ENCODE measurements around the gene PIH1D2. TPM values are rescaled to one million over a fixed set of nuclear protein-coding genes. Genes with fewer than 3 reads are reported as not detected.

The PIH1D2 gene
- total RNA-seq, 1 experiment from 2014 or later, result 2.7 TPM

GRCh38 chr11:112044961-112045360 lies 28.9 kb downstream of the PIH1D2 start:
- no TSS peak for BruUV-seq (replicated peaks)
- no peaks in the 10 kb centered on the region for H3K9me3 Mint-ChIP-seq (ENCODE audit: unreplicated experiment)
- ChIA-PET CTCF (no interaction called here), POLR2A (no interaction called here)
- no peak overlapping the region for H3K4me3 Mint-ChIP-seq (ENCODE audit: unreplicated experiment)
- H3K4me1 Mint-ChIP-seq (ENCODE audit: low read depth, unreplicated experiment), result peaks cover 19% of the 10 kb centered on the region
- no peak for DNase-seq
- H3K4me1 ChIP-seq, result no peaks in the 10 kb centered on the region
- peaks cover 81% of the 10 kb centered on the region for H3K36me3 Mint-ChIP-seq (ENCODE audit: insufficient read depth, unreplicated experiment)
- peaks cover 5% of the 10 kb centered on the region; the same call in 1 of the 2 replicates for H3K9me3 ChIP-seq
- no peaks in the 10 kb centered on the region for H3K27me3 Mint-ChIP-seq (ENCODE audit: insufficient read depth, unreplicated experiment)
- no peak overlapping the region for H3K4me3 ChIP-seq (ENCODE audit: low read depth, low read length)
- H3K36me3 ChIP-seq (ENCODE audit: control insufficient read depth, insufficient read depth, low read length), result peaks cover 10% of the 10 kb centered on the region
- TF ChIP-seq CTCF (IDR thresholded peaks at IDR 0.05; ENCODE audit: insufficient read depth in 1 of 2, low read depth in 1 of 2, low read length in 1 of 2, severe bottlenecking in 1 of 2, unreplicated experiment in 1 of 2), result no peak
- no peak overlapping the region for H3K27ac Mint-ChIP-seq (ENCODE audit: unreplicated experiment)
- H3K27me3 ChIP-seq (replicated peaks; ENCODE audit: control insufficient read depth, insufficient read depth, low read length), result no peaks in the 10 kb centered on the region
- intact Hi-C loops (cut with micrococcal nuclease; ENCODE audit: unreplicated experiment), result no loop called here

GRCh38 chr11:112042961-112043304 lies 30.9 kb downstream of the PIH1D2 start:
- H3K9me3 Mint-ChIP-seq (ENCODE audit: unreplicated experiment), result no peaks in the 10 kb centered on the region
- no peak overlapping the region for H3K4me3 Mint-ChIP-seq (ENCODE audit: unreplicated experiment)
- BruUV-seq (replicated peaks), result no TSS peak
- peaks cover 22% of the 10 kb centered on the region for H3K4me1 Mint-ChIP-seq (ENCODE audit: low read depth, unreplicated experiment)
- Histone ChIP-seq H3K27me3 (replicated peaks; ENCODE audit: control insufficient read depth, insufficient read depth, low read length) (no peaks in the 10 kb centered on the region), H3K36me3 (ENCODE audit: control insufficient read depth, insufficient read depth, low read length) (peaks cover 10% of the 10 kb centered on the region), H3K4me1 (no peaks in the 10 kb centered on the region), H3K4me3 (ENCODE audit: low read depth, low read length) (no peak overlapping the region), H3K9me3 (peaks cover 5% of the 10 kb centered on the region; the same call in 1 of the 2 replicates)
- no peak for TF ChIP-seq CTCF (IDR thresholded peaks at IDR 0.05; ENCODE audit: insufficient read depth in 1 of 2, low read depth in 1 of 2, low read length in 1 of 2, severe bottlenecking in 1 of 2, unreplicated experiment in 1 of 2)
- no peak for DNase-seq
- peaks cover 81% of the 10 kb centered on the region for H3K36me3 Mint-ChIP-seq (ENCODE audit: insufficient read depth, unreplicated experiment)
- H3K27ac Mint-ChIP-seq (ENCODE audit: unreplicated experiment), result no peak overlapping the region
- ChIA-PET CTCF (no interaction called here), POLR2A (no interaction called here)
- intact Hi-C loops (cut with micrococcal nuclease; ENCODE audit: unreplicated experiment), result no loop called here
- no peaks in the 10 kb centered on the region for H3K27me3 Mint-ChIP-seq (ENCODE audit: insufficient read depth, unreplicated experiment)

- Mint-ChIP-seq H3K27ac (ENCODE audit: unreplicated experiment) (no peak overlapping the region), H3K36me3 (ENCODE audit: insufficient read depth, unreplicated experiment) (peaks cover 81% of the 10 kb centered on the region), H3K9me3 (ENCODE audit: unreplicated experiment) (no peaks in the 10 kb centered on the region), H3K4me3 (ENCODE audit: unreplicated experiment) (no peak overlapping the region), H3K27me3 (ENCODE audit: insufficient read depth, unreplicated experiment) (no peaks in the 10 kb centered on the region), H3K4me1 (ENCODE audit: low read depth, unreplicated experiment) (peaks cover 22% of the 10 kb centered on the region)
- ChIA-PET CTCF (no interaction called here), POLR2A (no interaction called here)
- H3K27me3 ChIP-seq (replicated peaks; ENCODE audit: control insufficient read depth, insufficient read depth, low read length), result no peaks in the 10 kb centered on the region
- peaks cover 5% of the 10 kb centered on the region; the same call in 1 of the 2 replicates for H3K9me3 ChIP-seq
- H3K36me3 ChIP-seq (ENCODE audit: control insufficient read depth, insufficient read depth, low read length), result peaks cover 13% of the 10 kb centered on the region
- TF ChIP-seq CTCF (IDR thresholded peaks at IDR 0.05; ENCODE audit: insufficient read depth in 1 of 2, low read depth in 1 of 2, low read length in 1 of 2, severe bottlenecking in 1 of 2, unreplicated experiment in 1 of 2), result no peak
- BruUV-seq (replicated peaks), result no TSS peak
- intact Hi-C loops (cut with micrococcal nuclease; ENCODE audit: unreplicated experiment), result no loop called here
- H3K4me3 ChIP-seq (ENCODE audit: low read depth, low read length), result no peak overlapping the region
- H3K4me1 ChIP-seq, result no peaks in the 10 kb centered on the region
- no peak for DNase-seq
Measured at GRCh38 chr11:112042161-112042960, 31.5 kb downstream of the PIH1D2 start.

All from Caco-2 (cell line).